ENCODE results near the gene CAPZA1.
A peak's percentile ranks its signal among the peaks of the same experiment; 100 is the strongest.

CAPZA1 gene

DNA sequence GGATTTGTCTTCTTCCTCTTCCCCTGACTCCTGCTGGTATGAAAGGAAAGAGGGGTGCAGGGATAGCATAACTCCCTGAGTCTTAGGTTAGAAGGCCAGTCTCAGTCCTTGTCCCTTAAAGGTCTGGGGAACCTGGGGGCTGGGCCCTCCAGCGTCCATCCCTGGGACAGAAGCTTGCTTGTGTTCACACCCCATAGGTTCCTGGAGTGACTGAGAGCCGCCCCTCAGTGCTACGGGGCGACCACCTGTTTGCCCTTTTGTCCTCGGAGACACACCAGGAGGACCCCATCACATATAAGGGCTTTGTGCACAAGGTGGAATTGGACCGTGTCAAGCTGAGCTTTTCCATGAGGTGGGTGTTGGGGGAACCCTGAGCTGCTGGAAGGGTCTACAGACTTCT, 74.2 kb downstream of the CAPZA1 start:
- Histone ChIP-seq H3K4me1 (no peaks in the 10 kb centered on the region), H3K9me3 (no peaks in the 10 kb centered on the region), H3K4me3 (no peak overlapping the region), H3K36me3 (replicated peaks) (peaks cover 91% of the 10 kb centered on the region), H3K27me3 (ENCODE audit: low read depth) (no peaks in the 10 kb centered on the region)
- in situ Hi-C loops (cut with MboI; ENCODE audit: low sequenced_read_pairs), result no loop called here
- DNase-seq (ENCODE audit: low spot score in 2 of 2), result no peak

DNA sequence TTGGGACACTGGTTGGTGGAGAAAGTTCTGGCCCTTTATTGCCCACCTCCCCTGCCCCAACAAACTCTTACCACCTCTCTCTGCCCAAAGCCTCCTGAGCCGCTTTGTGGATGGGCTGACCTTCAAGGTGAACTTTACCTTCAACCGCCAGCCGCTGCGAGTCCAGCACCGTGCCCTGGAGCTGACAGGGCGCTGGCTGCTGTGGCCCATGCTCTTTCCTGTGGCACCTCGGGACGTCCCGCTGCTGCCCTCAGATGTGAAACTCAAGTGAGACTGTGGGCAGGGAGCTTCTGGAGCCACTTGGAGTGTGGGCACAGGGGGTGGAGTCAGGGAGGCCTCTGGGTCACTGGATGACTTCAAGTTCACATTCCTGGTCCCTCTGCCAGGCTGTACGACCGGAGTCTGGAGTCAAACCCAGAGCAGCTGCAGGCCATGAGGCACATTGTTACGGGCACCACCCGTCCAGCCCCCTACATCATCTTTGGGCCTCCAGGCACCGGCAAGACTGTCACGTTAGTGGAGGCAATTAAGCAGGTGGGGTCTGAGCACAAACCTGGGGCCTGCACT, 74.8 kb downstream of the CAPZA1 start:
- Histone ChIP-seq H3K4me1 (no peaks in the 10 kb centered on the region), H3K9me3 (no peaks in the 10 kb centered on the region), H3K27me3 (ENCODE audit: low read depth) (no peaks in the 10 kb centered on the region), H3K4me3 (no peak overlapping the region), H3K36me3 (replicated peaks) (peaks cover 96% of the 10 kb centered on the region)
- in situ Hi-C loops (cut with MboI; ENCODE audit: low sequenced_read_pairs), result no loop called here
- no peak for DNase-seq (ENCODE audit: low spot score in 2 of 2)

DNA sequence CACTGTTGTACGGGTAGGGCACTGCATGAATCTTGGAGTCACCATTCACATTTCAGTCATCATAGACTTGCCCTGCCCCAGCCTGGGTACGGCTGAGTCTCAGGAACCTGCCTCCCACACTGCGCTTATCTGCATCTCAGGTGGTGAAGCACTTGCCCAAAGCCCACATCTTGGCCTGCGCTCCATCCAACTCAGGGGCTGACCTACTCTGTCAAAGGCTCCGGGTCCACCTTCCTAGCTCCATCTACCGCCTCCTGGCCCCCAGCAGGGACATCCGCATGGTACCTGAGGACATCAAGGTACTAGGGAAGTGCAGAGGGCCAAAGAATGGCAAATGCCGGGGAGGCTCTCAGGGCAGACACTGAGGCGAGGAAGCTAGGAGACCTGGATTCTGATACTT, 75.6 kb downstream of the CAPZA1 start:
- no peaks in the 10 kb centered on the region for H3K27me3 ChIP-seq (ENCODE audit: low read depth)
- H3K4me3 ChIP-seq, result no peak overlapping the region
- H3K36me3 ChIP-seq (replicated peaks), result peaks cover 97% of the 10 kb centered on the region
- H3K4me1 ChIP-seq, result peaks cover 2% of the 10 kb centered on the region
- H3K9me3 ChIP-seq, result no peaks in the 10 kb centered on the region
- in situ Hi-C loops (cut with MboI; ENCODE audit: low sequenced_read_pairs), result no loop called here
- DNase-seq (ENCODE audit: low spot score in 2 of 2), result no peak

DNA sequence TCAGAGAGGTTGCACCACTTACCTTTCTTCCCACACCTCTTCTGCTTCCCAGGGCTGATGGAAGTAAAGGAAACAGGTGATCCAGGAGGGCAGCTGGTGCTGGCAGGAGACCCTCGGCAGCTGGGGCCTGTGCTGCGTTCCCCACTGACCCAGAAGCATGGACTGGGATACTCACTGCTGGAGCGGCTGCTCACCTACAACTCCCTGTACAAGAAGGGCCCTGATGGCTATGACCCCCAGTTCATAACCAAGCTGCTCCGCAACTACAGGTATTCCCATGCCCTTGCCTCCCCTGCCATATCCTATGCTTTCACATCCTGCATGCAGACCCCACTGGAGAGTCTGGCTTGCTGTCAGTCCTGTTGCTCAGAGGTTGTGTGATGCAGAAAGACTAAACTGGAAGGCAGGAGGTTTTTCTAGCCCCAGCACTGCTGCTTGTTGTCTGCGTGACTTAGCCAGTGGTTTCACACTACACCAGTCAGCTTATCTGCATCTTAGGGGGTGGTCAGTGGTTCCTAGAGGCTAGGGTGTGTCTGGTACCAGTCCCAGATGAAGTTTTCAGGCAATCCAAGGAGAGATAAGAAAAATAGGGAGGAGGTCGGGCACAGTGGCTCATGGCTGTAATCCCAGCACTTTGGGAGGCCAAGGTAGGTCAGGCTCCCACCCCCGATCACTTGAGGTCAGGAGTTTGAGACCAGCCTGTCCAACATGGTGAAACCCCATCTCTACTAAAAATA, 77.1 kb downstream of the CAPZA1 start:
- in situ Hi-C loops (cut with MboI; ENCODE audit: low sequenced_read_pairs), result no loop called here
- no peaks in the 10 kb centered on the region for H3K9me3 ChIP-seq
- no peaks in the 10 kb centered on the region for H3K27me3 ChIP-seq (ENCODE audit: low read depth)
- DNase-seq (ENCODE audit: low spot score in 2 of 2), result no peak
- peaks cover 97% of the 10 kb centered on the region for H3K36me3 ChIP-seq (replicated peaks)
- peaks cover 12% of the 10 kb centered on the region for H3K4me1 ChIP-seq
- no peak overlapping the region for H3K4me3 ChIP-seq

DNA sequence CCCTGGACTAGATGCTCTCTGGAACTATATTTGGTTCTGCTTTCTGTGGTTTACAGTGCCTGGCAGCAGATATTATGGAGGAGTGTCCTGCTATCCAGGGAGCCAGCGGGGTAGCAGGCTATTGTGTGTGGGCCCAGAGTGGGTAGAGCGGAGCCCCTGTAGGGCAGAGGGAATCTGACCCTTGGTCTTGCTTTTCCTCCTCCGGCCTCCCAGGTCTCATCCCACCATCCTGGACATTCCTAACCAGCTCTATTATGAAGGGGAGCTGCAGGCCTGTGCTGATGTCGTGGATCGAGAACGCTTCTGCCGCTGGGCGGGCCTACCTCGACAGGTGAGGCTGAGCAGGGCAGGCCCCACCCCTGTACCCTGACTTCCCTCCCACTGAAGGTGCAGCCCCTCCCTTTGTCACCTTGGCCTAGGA, 78.2 kb downstream of the CAPZA1 start:
- no peak for DNase-seq (ENCODE audit: low spot score in 2 of 2)
- Histone ChIP-seq H3K4me1 (peaks cover 12% of the 10 kb centered on the region), H3K36me3 (replicated peaks) (peaks cover 97% of the 10 kb centered on the region), H3K4me3 (no peak overlapping the region), H3K27me3 (ENCODE audit: low read depth) (no peaks in the 10 kb centered on the region), H3K9me3 (no peaks in the 10 kb centered on the region)
- in situ Hi-C loops (cut with MboI; ENCODE audit: low sequenced_read_pairs), result no loop called here

DNA sequence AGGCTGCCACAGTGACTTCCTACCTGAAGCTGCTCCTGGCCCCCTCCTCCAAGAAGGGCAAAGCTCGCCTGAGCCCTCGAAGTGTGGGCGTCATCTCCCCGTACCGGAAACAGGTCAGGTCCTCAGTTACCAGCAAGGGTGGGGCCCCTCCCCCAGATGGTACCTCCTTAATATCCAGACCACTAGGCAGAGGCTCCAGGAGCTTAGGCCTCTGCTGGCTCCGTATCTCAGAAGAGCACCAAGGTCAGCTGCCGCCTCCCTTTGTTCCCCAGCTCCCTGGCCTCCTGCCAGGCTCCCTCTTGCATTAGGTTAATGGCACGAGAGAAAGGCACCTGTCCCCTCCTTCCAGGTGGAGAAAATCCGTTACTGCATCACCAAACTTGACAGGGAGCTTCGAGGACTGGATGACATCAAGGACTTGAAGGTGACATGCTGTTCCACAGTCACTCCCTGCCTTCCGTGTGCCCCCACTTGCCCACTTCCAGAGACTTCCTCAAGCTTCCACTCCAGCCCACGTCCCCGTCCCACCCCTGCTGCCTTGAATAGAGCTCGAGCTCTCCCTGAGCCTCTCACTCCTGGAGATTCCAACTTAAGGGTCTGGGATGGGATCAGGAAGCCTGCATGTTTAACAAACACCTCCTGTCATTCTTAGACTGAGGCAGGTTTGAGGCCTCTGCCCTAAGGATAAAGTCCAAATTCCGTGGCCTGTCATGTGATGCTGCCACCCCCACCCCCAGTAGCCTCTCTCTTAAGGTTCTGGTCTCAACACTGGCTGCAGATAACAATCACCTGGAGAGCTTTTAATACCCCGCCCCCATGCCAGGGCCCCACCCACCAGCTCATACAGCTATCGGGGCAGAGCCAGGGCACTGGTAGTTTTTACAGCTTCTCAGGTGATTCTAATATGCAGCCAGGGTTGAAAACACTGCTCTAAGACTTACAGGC, 79.0 kb downstream of the CAPZA1 start:
- in situ Hi-C loops (cut with MboI; ENCODE audit: low sequenced_read_pairs), result no loop called here
- DNase-seq (ENCODE audit: low spot score in 2 of 2), result peak in 1 of 2 experiments; percentile 54
- Histone ChIP-seq H3K36me3 (replicated peaks) (peaks cover 97% of the 10 kb centered on the region), H3K4me3 (no peak overlapping the region), H3K4me1 (peaks cover 12% of the 10 kb centered on the region), H3K9me3 (no peaks in the 10 kb centered on the region), H3K27me3 (ENCODE audit: low read depth) (no peaks in the 10 kb centered on the region)

DNA sequence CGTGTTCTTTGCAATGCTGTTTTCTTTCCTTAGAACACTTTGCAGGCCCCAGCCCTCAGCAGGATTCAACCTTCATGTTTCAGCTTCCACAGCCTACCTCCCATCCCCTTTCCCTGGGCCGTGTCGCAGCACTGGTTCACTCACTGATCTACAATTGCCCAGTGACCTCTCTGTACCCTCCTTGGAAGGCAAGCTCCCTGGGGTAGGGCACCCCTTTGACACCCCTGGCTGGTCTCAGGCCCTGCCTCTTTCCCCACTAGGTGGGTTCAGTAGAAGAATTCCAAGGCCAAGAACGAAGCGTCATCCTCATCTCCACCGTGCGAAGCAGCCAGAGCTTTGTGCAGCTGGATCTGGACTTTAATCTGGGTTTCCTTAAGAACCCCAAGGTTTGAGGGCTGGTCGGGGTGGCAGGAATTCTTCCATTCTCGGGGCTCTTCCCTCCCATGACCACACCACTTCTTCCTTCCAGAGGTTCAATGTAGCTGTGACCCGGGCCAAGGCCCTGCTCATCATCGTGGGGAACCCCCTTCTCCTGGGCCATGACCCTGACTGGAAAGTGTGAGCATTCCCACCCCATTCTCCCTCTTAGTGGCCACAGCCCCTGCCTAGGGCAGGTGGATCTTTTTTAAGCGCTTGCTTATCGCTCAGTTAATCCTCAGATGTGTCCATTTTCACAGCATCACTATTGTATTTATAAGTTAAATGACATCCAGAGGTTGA, 80.0 kb downstream of the CAPZA1 start:
- in situ Hi-C loops (cut with MboI; ENCODE audit: low sequenced_read_pairs), result no loop called here
- Histone ChIP-seq H3K9me3 (no peaks in the 10 kb centered on the region), H3K4me1 (peaks cover 16% of the 10 kb centered on the region), H3K36me3 (replicated peaks) (peaks cover 88% of the 10 kb centered on the region), H3K4me3 (no peak overlapping the region), H3K27me3 (ENCODE audit: low read depth) (no peaks in the 10 kb centered on the region)
- DNase-seq (ENCODE audit: low spot score in 2 of 2), result no peak

DNA sequence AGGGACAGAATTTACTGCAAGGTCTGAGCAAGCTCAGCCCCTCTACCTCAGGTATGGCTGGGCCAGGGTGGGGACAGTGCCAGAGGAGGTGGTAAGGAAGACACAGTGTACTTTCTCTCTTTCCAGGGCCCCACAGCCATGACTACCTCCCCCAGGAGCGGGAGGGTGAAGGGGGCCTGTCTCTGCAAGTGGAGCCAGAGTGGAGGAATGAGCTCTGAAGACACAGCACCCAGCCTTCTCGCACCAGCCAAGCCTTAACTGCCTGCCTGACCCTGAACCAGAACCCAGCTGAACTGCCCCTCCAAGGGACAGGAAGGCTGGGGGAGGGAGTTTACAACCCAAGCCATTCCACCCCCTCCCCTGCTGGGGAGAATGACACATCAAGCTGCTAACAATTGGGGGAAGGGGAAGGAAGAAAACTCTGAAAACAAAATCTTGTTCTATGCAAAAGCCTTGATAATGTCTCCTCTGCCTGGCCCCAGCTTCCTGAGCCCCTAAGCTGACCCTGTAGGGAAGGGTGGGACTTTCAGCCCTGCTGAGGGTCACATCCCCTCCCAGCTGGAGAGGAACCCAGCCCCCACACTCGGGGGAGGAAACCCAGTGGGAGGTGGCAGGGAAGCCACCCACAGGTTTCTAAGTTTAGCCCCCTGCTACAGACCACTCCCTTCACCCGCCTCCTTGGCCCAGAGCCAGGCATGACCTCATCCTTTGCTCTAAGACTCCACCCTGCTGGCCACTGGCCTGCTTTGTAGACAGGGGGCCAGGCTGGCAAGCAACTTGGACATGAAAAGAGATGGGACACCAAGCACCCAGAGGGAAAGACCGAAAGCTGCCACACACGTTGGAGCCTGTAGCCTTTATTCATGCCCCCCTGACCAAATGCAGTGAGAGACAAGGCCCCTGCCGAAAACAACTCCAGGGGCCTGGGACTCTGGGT, 80.9 kb downstream of the CAPZA1 start:
- H3K27me3 ChIP-seq (ENCODE audit: low read depth), result no peaks in the 10 kb centered on the region
- no peaks in the 10 kb centered on the region for H3K9me3 ChIP-seq
- in situ Hi-C loops (cut with MboI; ENCODE audit: low sequenced_read_pairs), result no loop called here
- H3K36me3 ChIP-seq (replicated peaks), result peaks cover 78% of the 10 kb centered on the region
- DNase-seq (ENCODE audit: low spot score in 2 of 2), result peak; percentile 40 to 92
- H3K4me3 ChIP-seq, result no peak overlapping the region
- H3K4me1 ChIP-seq, result peaks cover 24% of the 10 kb centered on the region

DNA sequence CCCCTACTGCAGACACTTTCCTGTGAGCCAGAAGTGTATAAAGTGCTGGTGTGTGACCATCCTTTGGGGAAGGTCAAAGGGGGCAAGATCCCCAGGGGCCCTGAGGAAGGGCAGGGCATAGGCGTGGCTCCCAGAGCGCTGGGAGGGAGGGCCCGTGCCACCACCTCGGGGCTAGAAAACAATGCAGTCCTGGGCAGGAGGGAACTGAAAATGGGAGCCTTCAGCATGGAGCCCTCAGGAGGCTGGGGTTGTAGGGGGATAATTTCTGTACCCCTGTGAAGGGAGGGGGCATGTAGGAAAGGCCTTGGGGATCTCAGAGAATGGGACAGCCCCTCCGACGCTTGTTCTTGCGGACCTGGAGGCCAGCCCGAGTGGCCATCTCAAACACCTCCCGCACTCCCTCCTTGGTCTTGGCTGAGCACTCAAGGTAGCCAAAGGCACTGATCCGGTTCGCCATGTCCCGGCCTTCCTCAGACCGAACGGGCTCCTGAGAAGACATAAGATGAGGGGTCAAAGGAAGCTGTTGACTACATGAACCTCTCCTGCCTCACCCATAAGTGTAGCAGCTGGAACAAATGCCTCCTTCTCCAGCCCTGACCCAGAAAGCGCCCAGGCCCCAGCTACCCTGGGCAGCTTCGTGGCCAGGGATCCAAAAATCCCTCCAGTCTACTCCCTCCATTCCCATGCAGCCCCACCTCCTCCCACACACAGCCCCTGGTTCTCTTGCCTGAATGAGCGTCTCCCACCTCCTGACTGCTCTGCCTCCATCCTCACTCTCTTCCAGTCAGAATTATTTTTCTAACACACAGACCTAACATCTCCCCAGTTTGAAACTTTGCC, 81.8 kb downstream of the CAPZA1 start:
- H3K4me3 ChIP-seq, result no peak overlapping the region
- H3K4me1 ChIP-seq, result peaks cover 28% of the 10 kb centered on the region
- peaks cover 69% of the 10 kb centered on the region for H3K36me3 ChIP-seq (replicated peaks)
- no peaks in the 10 kb centered on the region for H3K27me3 ChIP-seq (ENCODE audit: low read depth)
- DNase-seq (ENCODE audit: low spot score in 2 of 2), result no peak
- no peaks in the 10 kb centered on the region for H3K9me3 ChIP-seq
- in situ Hi-C loops (cut with MboI; ENCODE audit: low sequenced_read_pairs), result no loop called here

DNA sequence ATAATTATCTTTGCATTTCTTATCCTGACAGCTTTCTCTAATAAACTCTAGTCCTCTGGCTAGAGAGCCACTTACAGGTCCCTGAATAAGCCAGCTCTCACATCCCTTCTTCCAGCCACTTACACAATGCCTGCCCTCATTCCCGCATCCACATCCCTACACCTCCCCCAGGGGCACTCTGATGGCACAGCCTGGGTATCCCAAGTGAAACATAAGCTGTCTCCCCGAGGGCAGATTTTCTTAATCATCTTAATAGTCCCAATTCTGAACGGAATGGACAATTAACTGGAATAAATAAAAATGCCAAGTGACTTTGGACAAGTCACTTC, 82.4 kb downstream of the CAPZA1 start:
- Histone ChIP-seq H3K4me3 (no peak overlapping the region), H3K27me3 (ENCODE audit: low read depth) (no peaks in the 10 kb centered on the region), H3K4me1 (peaks cover 28% of the 10 kb centered on the region), H3K9me3 (no peaks in the 10 kb centered on the region), H3K36me3 (replicated peaks) (peaks cover 63% of the 10 kb centered on the region)
- no peak for DNase-seq (ENCODE audit: low spot score in 2 of 2)
- in situ Hi-C loops (cut with MboI; ENCODE audit: low sequenced_read_pairs), result no loop called here

DNA sequence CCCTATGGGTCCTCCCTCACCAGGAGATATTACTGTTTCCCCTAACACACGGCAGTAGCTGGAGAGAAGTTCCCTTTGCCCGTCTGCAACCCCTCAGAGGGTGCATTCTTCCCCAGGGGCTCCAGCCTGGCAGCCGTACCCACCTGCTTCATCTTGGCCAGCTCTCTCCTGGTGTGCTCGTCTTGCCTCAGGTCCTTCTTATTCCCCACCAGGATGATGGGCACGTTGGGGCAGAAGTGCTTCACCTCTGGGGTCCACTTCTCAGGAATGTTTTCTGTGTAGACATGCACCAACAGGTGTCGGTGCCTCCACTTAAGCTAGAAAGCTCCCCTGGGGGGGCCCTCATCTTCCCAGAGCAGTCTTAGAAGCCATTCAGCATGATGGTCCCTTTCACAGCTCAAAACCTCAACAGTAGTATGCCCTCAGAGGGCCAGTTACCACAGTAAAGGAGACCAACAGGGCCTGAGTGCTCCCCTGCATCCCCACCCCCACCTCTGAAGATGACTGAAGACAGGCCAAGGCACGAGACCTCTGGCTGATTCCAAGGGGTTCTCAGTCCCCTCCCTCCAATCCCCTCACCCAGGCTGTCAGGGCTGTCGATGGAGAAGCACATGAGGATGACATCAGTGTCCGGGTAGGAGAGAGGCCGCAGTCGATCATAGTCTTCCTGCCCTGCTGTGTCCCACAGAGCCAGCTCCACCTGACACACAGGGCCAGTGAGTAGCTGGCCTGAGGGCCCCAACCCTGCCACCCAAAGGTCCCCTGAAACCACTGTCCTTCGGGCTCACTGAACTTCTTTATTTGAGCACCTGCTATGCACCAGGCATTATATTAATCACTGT, 83.0 kb downstream of the CAPZA1 start:
- peaks cover 57% of the 10 kb centered on the region for H3K36me3 ChIP-seq (replicated peaks)
- H3K27me3 ChIP-seq (ENCODE audit: low read depth), result no peaks in the 10 kb centered on the region
- H3K4me1 ChIP-seq, result peaks cover 30% of the 10 kb centered on the region
- no peak overlapping the region for H3K4me3 ChIP-seq
- DNase-seq (ENCODE audit: low spot score in 2 of 2), result no peak
- no peaks in the 10 kb centered on the region for H3K9me3 ChIP-seq
- in situ Hi-C loops (cut with MboI; ENCODE audit: low sequenced_read_pairs), result no loop called here
